Inflammatory macrophage treated with lipopolysaccharide for 4 hours (primary cell): Measurements from ENCODE around the gene RYR1.
"Not testable (repeated sequence)": the region's sequence is repeated elsewhere in the genome, so short reads cannot be mapped to it uniquely, and the experiment has no call there.

ENCODE experiments used
- DNase-seq: peaks from one replicate; pipeline ENCODE4 v3.0.0-alpha.2; 2020

Gene RYR1

GRCh38 chr19:38400361-38400760 is 33.1 kb upstream of the RYR1 start:
- no peak for DNase-seq

- no peak for DNase-seq
These were observed 32.3 kb upstream of the RYR1 start for GRCh38 chr19:38401148-38401547.

- DNase-seq: no peak
These were observed 30.9 kb upstream of the RYR1 start for GRCh38 chr19:38402623-38402966.

GRCh38 chr19:38402967-38403674 is 30.4 kb upstream of the RYR1 start, which contains the start of gene FAM98C:
TSS of gene FAM98C (plus strand) at chr19:38403093. CDS start at chr19:38403154, 61 bp downstream.
- peak; percentile 98 for DNase-seq

- DNase-seq: no peak
These were observed 28.6 kb upstream of the RYR1 start for GRCh38 chr19:38404858-38405257.

GRCh38 chr19:38405276-38405675 is 28.2 kb upstream of the RYR1 start:
- no peak for DNase-seq

GRCh38 chr19:38409631-38410133 is 23.8 kb upstream of the RYR1 start:
- no peak for DNase-seq

- DNase-seq: not testable (repeated sequence)
These were observed 23.1 kb upstream of the RYR1 start for GRCh38 chr19:38410407-38410806.

GRCh38 chr19:38411041-38411712 is 22.3 kb upstream of the RYR1 start:
- DNase-seq: no peak

- not testable (repeated sequence) for DNase-seq
These were observed 21.6 kb upstream of the RYR1 start for GRCh38 chr19:38411898-38412297.

- DNase-seq: no peak
These were observed 21.0 kb upstream of the RYR1 start for GRCh38 chr19:38412491-38412890.

GRCh38 chr19:38412961-38413360 is 20.5 kb upstream of the RYR1 start:
- DNase-seq: no peak

GRCh38 chr19:38413416-38413815 is 20.1 kb upstream of the RYR1 start:
- no peak for DNase-seq

GRCh38 chr19:38417146-38417543 is 16.3 kb upstream of the RYR1 start:
- no peak for DNase-seq

GRCh38 chr19:38417544-38418506 is 15.7 kb upstream of the RYR1 start:
- peak; percentile 92 for DNase-seq

- no peak for DNase-seq
These were observed 12.6 kb upstream of the RYR1 start for GRCh38 chr19:38420935-38421334.

GRCh38 chr19:38421856-38422255 is 11.6 kb upstream of the RYR1 start:
- no peak for DNase-seq

GRCh38 chr19:38422438-38422837 is 11.1 kb upstream of the RYR1 start:
- no peak for DNase-seq

- DNase-seq: no peak
These were observed 9.2 kb upstream of the RYR1 start for GRCh38 chr19:38424272-38424671.

- DNase-seq: no peak
These were observed 8.2 kb upstream of the RYR1 start for GRCh38 chr19:38425222-38425809.

GRCh38 chr19:38425810-38426466 is 7.6 kb upstream of the RYR1 start, which contains the start of gene RASGRP4:
TSS of gene RASGRP4 (minus strand) at chr19:38426219. CDS start at chr19:38426091, 128 bp downstream.
- DNase-seq: peak; percentile 49

- DNase-seq: peak; percentile 20
These were observed 6.3 kb upstream of the RYR1 start for GRCh38 chr19:38427035-38427677.
